K562 (cell line): ENCODE results near the gene HIPK2. TPM values are rescaled to one million over a fixed set of nuclear protein-coding genes. Genes with fewer than 3 reads are reported as not detected.

Experiments
- ATAC-seq: fragments of 200-7000 bp; cut with Tn5 transposase; 3 replicates; pipeline ENCODE4 v1.9.1; 2020; ENCODE audit warnings: moderate library complexity
- BruUV-seq: library from RNA; stranded (reverse); fragments of 400-500 nt; replicated peaks from 2 replicates; lab custom pipeline; 2021; lab: Mats Ljungman, UMichigan
- CTCF ChIA-PET: fragments of 300-600 bp; formaldehyde crosslinking; extraction: SDS; loops from one replicate; lab custom pipeline; 2021; ENCODE audit warnings: low intra/inter-chr PET ratio; lab: Yijun Ruan, JAX
- POLR2A ChIA-PET: fragments of 300-600, 350-650 bp; sonication (Branson Sonifier 250); formaldehyde crosslinking; extraction: SDS; loops from one replicate; lab custom pipeline; 2021; ENCODE audit warnings: antibody characterized with exemption, inconsistent platforms; lab: Yijun Ruan, JAX
- DNase-seq, 4 experiments: peaks; one replicate each; pipeline versions ENCODE4 v3.0.0 to v3.0.0-alpha.2; 2011 to 2018; ENCODE audit warnings: low spot score in 3 of 4, mixed read lengths in 3 of 4; ENCODE audit errors: extremely low read depth in 1 of 4
- FAIRE-seq: peaks from 2 replicates; lab custom pipeline; 2011; peaks lifted over from hg19 to GRCh38; lab: Jason Lieb, UNC
- H2AFZ ChIP-seq: 2 replicates; pipeline ENCODE4 v1.6.0; 2011; ENCODE audit warnings: low read depth, low read length, control low read depth, inconsistent platforms
- H3K27ac ChIP-seq: fragments of 200-600 bp; 3 replicates; pipeline ENCODE4 v1.8.0; 2011; ENCODE audit warnings: low read depth, mild to moderate bottlenecking, control low read depth, inconsistent platforms, low read length, moderate library complexity, mixed read lengths; ENCODE audit errors: extremely low read depth
- H3K27me3 ChIP-seq, 2 experiments: fragments of 300-600 bp in 1 of 2; 2 replicates in 1 of 2; 3 replicates in 1 of 2; pipeline versions ENCODE4 v1.6.0 to v1.8.0; 2011; ENCODE audit warnings: inconsistent platforms in 2 of 2, low read length in 2 of 2, mild to moderate bottlenecking in 1 of 2, mixed read lengths in 1 of 2, moderate library complexity in 1 of 2; ENCODE audit not compliant: control insufficient read depth in 2 of 2, insufficient read depth in 2 of 2
- H3K36me3 ChIP-seq: fragments of 300-600 bp; 3 replicates; pipeline ENCODE4 v1.8.0; 2011; ENCODE audit warnings: mild to moderate bottlenecking, low read length, inconsistent platforms; ENCODE audit not compliant: control insufficient read depth, insufficient read depth
- H3K4me1 ChIP-seq, 2 experiments: fragments of 200-600 bp in 1 of 2; replicated peaks in 1 of 2; 2 replicates in 1 of 2; 3 replicates in 1 of 2; pipeline versions ENCODE4 v1.5.1 to v1.8.0; 2011; ENCODE audit warnings: inconsistent platforms in 2 of 2, low read length in 2 of 2, mild to moderate bottlenecking in 1 of 2, mixed read lengths in 1 of 2, moderate library complexity in 1 of 2; ENCODE audit not compliant: control insufficient read depth in 2 of 2, insufficient read depth in 2 of 2
- H3K4me2 ChIP-seq: 2 replicates; pipeline ENCODE4 v1.6.1; 2011; ENCODE audit warnings: low read length, control low read depth, inconsistent platforms, mixed read lengths; ENCODE audit not compliant: insufficient read depth
- H3K4me3 ChIP-seq: fragments of 200-600 bp; sonication (generic), shearing (Covaris generic); 2 replicates; pipeline ENCODE4 v1.5.1; 2016; ENCODE audit warnings: control low read depth, inconsistent platforms
- H3K79me2 ChIP-seq: fragments of 200-600 bp; 3 replicates; pipeline ENCODE4 v1.8.0; 2011; ENCODE audit warnings: low read length, inconsistent platforms; ENCODE audit not compliant: control insufficient read depth, insufficient read depth
- H3K9ac ChIP-seq, 2 experiments: 2 replicates each; pipeline versions ENCODE4 v1.6.0 to v1.6.1; 2011; ENCODE audit warnings: low read depth in 2 of 2, low read length in 2 of 2, control low read depth in 1 of 2, inconsistent platforms in 1 of 2, mild to moderate bottlenecking in 1 of 2, mixed read lengths in 1 of 2; ENCODE audit not compliant: insufficient read depth in 1 of 2
- H3K9me1 ChIP-seq: one replicate; pipeline ENCODE4 v1.6.0; 2011; ENCODE audit warnings: inconsistent platforms, mild to moderate bottlenecking, low read length, moderate library complexity; ENCODE audit not compliant: control insufficient read depth, insufficient read depth
- H3K9me3 ChIP-seq: replicated peaks from 2 replicates; pipeline ENCODE4 v1.5.1; 2011; ENCODE audit warnings: low read depth, low read length, inconsistent platforms; ENCODE audit not compliant: control insufficient read depth, insufficient read depth
- H4K20me1 ChIP-seq: replicated peaks from 2 replicates; pipeline ENCODE4 v1.6.1; 2011; ENCODE audit warnings: low read length, inconsistent platforms, mixed read lengths; ENCODE audit not compliant: control insufficient read depth, insufficient read depth
- DDX20 ChIP-seq: fragments of 450-650 bp; IDR thresholded peaks from 2 replicates; pipeline ENCODE4 v1.6.1; 2016; ENCODE audit warnings: missing genetic modification characterization, low read depth, mild to moderate bottlenecking, missing compliant biosample characterization, moderate library complexity
- POU5F1 ChIP-seq: fragments of 150-350 bp; IDR thresholded peaks from 2 replicates; pipeline ENCODE4 v1.6.1; 2014; ENCODE audit warnings: borderline replicate concordance, low read length, low read depth, mild to moderate bottlenecking; ENCODE audit not compliant: partially characterized antibody
- WGBS: fragments of 100-300 bp; shearing (Covaris generic); methylation state at CpG from one replicate; pipeline ENCODE4 v1.1.6; 2016; ENCODE audit warnings: low coverage, mixed read lengths; ENCODE audit not compliant: insufficient coverage; ENCODE audit errors: missing lambda C conversion rate; 5-methylcytosine and 5-hydroxymethylcytosine counted together
- in situ Hi-C: fragments of 300-500 bp; cut with MboI; formaldehyde crosslinking; loops from 4 replicates; pipeline ENCODE4 v1.15.0; 2018; ENCODE audit warnings: inconsistent platforms, mixed read lengths
- intact Hi-C: fragments of 100-400 bp; cut with micrococcal nuclease; formaldehyde crosslinking; loops from 2 replicates; pipeline ENCODE4 v1.14.2; 2022
- polyA plus RNA-seq, 8 experiments: library from polyadenylated mRNA; depleted of rRNA in 4 of 8; stranded (reverse) in 5 of 8; unstranded in 3 of 8; fragments of >200 nt; fragmentation: Nextera tagmentation in 2 of 8; fragmentation: Illumina TruSeq in 1 of 8; extraction: Ambion mirVana in 2 of 8; extraction: Trizol in 1 of 8; gene quantifications; 2 replicates each; pipeline versions ENCODE4 v1.2.1 to v1.2.3, GENCODE V29; 2011 to 2014; ENCODE audit warnings: inconsistent platforms in 1 of 8, missing spikeins in 1 of 8
- total RNA-seq, 7 experiments: library from RNA; depleted of rRNA in 6 of 7; stranded (reverse); fragments of >200 nt in 6 of 7; fragmentation: Illumina TruSeq in 2 of 7; extraction: Trizol in 2 of 7; gene quantifications; 2 replicates each; pipeline versions ENCODE4 v1.2.1 to v1.2.3, GENCODE V29; 2011 to 2021; ENCODE audit warnings: low replicate concordance in 1 of 7
- TF ChIP-seq, protein P1 (sequence below): fragments of 450-650 bp; IDR thresholded peaks from 2 replicates; pipeline ENCODE4 v1.6.1; 2018; ENCODE audit not compliant: partially characterized antibody
- TF ChIP-seq, protein P2 (sequence below): fragments of 250-450 bp; sonication (Bioruptor Pico); IDR thresholded peaks from 2 replicates; pipeline ENCODE4 v1.5.0; 2021; ENCODE audit warnings: mild to moderate bottlenecking, borderline replicate concordance
- TF ChIP-seq, protein P3 (sequence below): sonication (generic); formaldehyde crosslinking; IDR thresholded peaks from 2 replicates; pipeline ENCODE4 v1.8.0; 2022; ENCODE audit warnings: missing genetic modification reagents, mild to moderate bottlenecking, borderline replicate concordance
- TF ChIP-seq, protein P4 (sequence below): fragments of 250-450 bp; sonication (Bioruptor Pico); IDR thresholded peaks from 2 replicates; pipeline ENCODE4 v1.9.0; 2021; ENCODE audit warnings: mild to moderate bottlenecking, inconsistent platforms
- TF ChIP-seq, protein P5 (sequence below): sonication (generic); IDR thresholded peaks from 2 replicates; pipeline ENCODE4 v1.6.1; 2016

Gene HIPK2
- total and polyA plus RNA-seq, 9 of the 15 experiments (the other 6 are each of a cell fraction or from before 2014, with no cell fraction given) = 0.69 to 19.8 (median 5.1) TPM

DNA sequence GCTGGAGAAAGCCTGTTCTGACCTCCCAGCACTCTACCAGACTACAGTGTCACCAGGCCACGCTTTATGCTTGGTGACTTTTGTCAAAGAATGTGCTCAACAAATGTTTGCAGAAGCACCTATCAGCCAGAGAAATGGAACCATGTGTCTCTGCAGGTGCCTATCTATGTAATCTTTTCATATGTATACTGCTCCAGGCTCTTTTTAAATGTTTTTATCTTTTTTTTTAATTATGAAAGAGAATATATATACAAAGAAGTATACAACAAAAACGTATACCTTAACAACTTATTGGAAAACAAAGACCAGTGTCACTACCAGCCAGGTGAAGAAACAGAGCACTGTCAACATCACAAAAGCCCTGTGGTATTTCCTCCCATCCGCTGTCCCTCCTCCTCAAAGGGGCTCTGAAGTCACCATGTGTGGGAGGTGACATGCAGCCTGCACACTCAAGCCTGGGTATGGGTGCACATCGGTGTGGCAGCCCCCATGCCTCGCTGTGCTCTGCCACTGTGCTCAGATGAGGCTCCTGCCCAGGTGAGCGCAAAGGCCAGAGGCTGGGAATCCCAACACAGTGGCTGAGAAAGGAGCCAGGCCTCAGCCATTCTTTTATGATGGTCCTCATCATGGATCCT lies 133.7 kb downstream of the HIPK2 start (continued):
- TF ChIP-seq, protein P1, sequence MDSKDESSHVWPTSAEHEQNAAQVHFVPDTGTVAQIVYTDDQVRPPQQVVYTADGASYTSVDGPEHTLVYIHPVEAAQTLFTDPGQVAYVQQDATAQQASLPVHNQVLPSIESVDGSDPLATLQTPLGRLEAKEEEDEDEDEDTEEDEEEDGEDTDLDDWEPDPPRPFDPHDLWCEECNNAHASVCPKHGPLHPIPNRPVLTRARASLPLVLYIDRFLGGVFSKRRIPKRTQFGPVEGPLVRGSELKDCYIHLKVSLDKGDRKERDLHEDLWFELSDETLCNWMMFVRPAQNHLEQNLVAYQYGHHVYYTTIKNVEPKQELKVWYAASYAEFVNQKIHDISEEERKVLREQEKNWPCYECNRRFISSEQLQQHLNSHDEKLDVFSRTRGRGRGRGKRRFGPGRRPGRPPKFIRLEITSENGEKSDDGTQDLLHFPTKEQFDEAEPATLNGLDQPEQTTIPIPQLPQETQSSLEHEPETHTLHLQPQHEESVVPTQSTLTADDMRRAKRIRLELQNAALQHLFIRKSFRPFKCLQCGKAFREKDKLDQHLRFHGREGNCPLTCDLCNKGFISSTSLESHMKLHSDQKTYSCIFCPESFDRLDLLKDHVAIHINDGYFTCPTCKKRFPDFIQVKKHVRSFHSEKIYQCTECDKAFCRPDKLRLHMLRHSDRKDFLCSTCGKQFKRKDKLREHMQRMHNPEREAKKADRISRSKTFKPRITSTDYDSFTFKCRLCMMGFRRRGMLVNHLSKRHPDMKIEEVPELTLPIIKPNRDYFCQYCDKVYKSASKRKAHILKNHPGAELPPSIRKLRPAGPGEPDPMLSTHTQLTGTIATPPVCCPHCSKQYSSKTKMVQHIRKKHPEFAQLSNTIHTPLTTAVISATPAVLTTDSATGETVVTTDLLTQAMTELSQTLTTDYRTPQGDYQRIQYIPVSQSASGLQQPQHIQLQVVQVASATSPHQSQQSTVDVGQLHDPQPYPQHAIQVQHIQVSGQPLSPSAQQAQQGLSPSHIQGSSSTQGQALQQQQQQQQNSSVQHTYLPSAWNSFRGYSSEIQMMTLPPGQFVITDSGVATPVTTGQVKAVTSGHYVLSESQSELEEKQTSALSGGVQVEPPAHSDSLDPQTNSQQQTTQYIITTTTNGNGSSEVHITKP = no peak
- no peak for TF ChIP-seq DDX20 (tag)

DNA sequence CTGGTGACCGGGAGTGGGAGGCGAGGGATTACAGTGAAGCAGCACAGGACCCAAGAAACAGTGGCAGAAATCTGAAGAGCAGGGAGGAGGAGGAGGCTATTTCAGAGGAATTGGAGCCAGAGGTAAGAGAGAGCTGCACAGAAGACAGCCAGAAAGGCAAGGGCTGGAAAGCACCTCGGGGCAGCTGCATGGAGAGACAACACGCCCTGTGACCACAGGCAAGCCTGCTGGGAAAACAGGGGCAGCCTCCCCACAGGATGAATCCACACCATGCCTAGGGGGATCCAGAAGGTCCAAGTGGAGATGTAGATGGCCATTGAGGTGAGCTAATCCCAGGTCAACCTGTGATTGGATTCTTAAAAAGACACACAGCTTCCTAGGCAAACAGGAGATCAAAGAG lies 135.5 kb downstream of the HIPK2 start:
- peaks cover 7% of the 10 kb centered on the region; the same call in 1 of the 2 replicates for H4K20me1 ChIP-seq
- no peaks in the 10 kb centered on the region; a peak in 1 of 5 replicates for H3K27me3 ChIP-seq
- POLR2A ChIA-PET = interaction anchor here (0.6 to 1.6 kb wide), 3 partner anchors 8 to 52 kb away, joined by 3 to 5 read pairs (median 3); no protein-coding TSS in a partner anchor
- no peaks in the 10 kb centered on the region for H3K4me1 ChIP-seq
- H3K4me2 ChIP-seq = no peak overlapping the region
- CTCF ChIA-PET = no interaction called here
- no peaks in the 10 kb centered on the region for H3K79me2 ChIP-seq
- H3K9me1 ChIP-seq = peaks cover 5% of the 10 kb centered on the region
- FAIRE-seq (no peak), DNase-seq (no peak), ATAC-seq (no peak)
- no TSS peak for BruUV-seq
- intact Hi-C loops (no loop called here), in situ Hi-C loops (loop anchor here (5.0 to 10.0 kb wide), 2 partner anchors 360 to 683 kb away; no protein-coding TSS in a partner anchor)
- H3K9ac ChIP-seq = no peak overlapping the region
- no peak overlapping the region for H3K4me3 ChIP-seq
- no peaks in the 10 kb centered on the region for H3K9me3 ChIP-seq
- 45% methylated on average over 4 of the region's 4 CpGs for WGBS
- H3K36me3 ChIP-seq = no peaks in the 10 kb centered on the region; the same call in 2 of the 3 replicates
- H3K27ac ChIP-seq = no peak overlapping the region
- H2AFZ ChIP-seq = no peak overlapping the region
- TF ChIP-seq, protein P2, sequence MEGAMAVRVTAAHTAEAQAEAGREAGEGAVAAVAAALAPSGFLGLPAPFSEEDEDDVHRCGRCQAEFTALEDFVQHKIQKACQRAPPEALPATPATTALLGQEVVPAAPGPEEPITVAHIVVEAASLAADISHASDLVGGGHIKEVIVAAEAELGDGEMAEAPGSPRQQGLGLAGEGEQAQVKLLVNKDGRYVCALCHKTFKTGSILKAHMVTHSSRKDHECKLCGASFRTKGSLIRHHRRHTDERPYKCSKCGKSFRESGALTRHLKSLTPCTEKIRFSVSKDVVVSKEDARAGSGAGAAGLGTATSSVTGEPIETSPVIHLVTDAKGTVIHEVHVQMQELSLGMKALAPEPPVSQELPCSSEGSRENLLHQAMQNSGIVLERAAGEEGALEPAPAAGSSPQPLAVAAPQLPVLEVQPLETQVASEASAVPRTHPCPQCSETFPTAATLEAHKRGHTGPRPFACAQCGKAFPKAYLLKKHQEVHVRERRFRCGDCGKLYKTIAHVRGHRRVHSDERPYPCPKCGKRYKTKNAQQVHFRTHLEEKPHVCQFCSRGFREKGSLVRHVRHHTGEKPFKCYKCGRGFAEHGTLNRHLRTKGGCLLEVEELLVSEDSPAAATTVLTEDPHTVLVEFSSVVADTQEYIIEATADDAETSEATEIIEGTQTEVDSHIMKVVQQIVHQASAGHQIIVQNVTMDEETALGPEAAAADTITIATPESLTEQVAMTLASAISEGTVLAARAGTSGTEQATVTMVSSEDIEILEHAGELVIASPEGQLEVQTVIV (CRISPR knock-in tag) = no peak
- TF ChIP-seq, protein P3, sequence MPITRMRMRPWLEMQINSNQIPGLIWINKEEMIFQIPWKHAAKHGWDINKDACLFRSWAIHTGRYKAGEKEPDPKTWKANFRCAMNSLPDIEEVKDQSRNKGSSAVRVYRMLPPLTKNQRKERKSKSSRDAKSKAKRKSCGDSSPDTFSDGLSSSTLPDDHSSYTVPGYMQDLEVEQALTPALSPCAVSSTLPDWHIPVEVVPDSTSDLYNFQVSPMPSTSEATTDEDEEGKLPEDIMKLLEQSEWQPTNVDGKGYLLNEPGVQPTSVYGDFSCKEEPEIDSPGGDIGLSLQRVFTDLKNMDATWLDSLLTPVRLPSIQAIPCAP (CRISPR knock-in tag) = no peak
- TF ChIP-seq, protein P4, sequence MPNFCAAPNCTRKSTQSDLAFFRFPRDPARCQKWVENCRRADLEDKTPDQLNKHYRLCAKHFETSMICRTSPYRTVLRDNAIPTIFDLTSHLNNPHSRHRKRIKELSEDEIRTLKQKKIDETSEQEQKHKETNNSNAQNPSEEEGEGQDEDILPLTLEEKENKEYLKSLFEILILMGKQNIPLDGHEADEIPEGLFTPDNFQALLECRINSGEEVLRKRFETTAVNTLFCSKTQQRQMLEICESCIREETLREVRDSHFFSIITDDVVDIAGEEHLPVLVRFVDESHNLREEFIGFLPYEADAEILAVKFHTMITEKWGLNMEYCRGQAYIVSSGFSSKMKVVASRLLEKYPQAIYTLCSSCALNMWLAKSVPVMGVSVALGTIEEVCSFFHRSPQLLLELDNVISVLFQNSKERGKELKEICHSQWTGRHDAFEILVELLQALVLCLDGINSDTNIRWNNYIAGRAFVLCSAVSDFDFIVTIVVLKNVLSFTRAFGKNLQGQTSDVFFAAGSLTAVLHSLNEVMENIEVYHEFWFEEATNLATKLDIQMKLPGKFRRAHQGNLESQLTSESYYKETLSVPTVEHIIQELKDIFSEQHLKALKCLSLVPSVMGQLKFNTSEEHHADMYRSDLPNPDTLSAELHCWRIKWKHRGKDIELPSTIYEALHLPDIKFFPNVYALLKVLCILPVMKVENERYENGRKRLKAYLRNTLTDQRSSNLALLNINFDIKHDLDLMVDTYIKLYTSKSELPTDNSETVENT = no peak
- no peak for TF ChIP-seq POU5F1
- TF ChIP-seq, protein P5, sequence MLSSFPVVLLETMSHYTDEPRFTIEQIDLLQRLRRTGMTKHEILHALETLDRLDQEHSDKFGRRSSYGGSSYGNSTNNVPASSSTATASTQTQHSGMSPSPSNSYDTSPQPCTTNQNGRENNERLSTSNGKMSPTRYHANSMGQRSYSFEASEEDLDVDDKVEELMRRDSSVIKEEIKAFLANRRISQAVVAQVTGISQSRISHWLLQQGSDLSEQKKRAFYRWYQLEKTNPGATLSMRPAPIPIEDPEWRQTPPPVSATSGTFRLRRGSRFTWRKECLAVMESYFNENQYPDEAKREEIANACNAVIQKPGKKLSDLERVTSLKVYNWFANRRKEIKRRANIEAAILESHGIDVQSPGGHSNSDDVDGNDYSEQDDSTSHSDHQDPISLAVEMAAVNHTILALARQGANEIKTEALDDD = no peak
